HG02970 (cell line): ENCODE measurements around the gene TPT1.
"Not testable (repeated sequence)": the region's sequence is repeated elsewhere in the genome, so short reads cannot be mapped to it uniquely, and the experiment has no call there.

Experiments
- ATAC-seq: cut with Tn5 transposase; IDR thresholded peaks from one replicate; pipeline ENCODE4 v1.9.1; 2021; ENCODE audit warnings: mild to moderate bottlenecking, moderate library complexity, moderate number of reproducible peaks; ENCODE audit not compliant: unreplicated experiment, low FRiP score

TPT1 gene

GRCh38 chr13:45341034-45341798 lies at the start of gene TPT1:
Gene TPT1, minus strand, starts transcription at chr13:45341183. Its CDS starts 114 bp downstream, at chr13:45341069.
- ATAC-seq, result peak; percentile 91

- ATAC-seq, result not testable (repeated sequence)
These were observed 49.4 kb upstream of the TPT1 start for GRCh38 chr13:45390348-45390747.

- ATAC-seq, result no peak
These were observed 47.7 kb upstream of the TPT1 start for GRCh38 chr13:45388664-45389063.

- ATAC-seq, result not testable (repeated sequence)
These were observed 46.1 kb upstream of the TPT1 start for GRCh38 chr13:45386892-45387575.

GRCh38 chr13:45385907-45386553 lies 45.0 kb upstream of the TPT1 start:
- ATAC-seq, result no peak

- ATAC-seq, result no peak
These were observed 44.3 kb upstream of the TPT1 start for GRCh38 chr13:45385320-45385719.

GRCh38 chr13:45384474-45385174 lies 43.6 kb upstream of the TPT1 start:
- ATAC-seq, result no peak

DNA sequence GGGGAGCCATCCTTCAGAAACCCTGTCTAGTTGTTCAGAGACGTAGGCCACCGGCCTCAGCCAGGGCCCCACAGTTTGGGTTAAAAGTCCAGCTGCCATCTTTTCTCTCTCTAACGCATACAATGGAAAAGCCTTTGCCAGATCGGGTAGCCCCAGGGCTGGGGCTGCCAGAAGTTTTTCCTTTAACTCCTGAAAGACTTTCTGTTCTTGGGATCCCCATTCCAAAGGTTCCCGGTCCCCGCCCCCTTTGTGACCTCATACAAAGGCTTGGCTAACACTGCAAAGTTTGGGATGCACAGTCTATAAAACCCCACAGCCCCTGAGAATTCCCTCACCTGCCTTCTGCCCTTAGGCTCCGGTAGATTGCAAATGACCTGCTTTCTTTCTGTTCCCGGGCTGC lies 41.8 kb upstream of the TPT1 start:
- not testable (repeated sequence) for ATAC-seq

DNA sequence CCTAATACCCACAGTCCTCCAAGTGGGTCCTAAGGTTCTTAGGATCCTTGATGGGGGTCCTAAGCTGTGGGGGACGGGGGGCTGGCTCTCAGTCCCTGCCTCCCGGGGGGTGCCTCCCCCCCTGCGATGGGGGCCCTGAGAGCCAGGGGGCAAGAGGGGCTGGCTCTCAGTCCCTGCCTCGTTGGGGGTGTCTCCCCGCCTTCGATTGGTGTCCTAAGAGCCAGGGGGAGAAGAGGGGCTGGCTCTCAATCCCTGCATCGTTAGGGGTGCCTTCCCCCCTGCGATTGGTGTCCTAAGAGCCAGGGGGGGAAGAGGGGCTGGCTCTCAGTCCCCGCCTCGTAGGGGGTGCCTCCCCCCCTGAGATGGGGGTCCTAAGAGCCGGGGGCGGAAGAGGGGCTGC lies 40.2 kb upstream of the TPT1 start:
- no peak for ATAC-seq

DNA sequence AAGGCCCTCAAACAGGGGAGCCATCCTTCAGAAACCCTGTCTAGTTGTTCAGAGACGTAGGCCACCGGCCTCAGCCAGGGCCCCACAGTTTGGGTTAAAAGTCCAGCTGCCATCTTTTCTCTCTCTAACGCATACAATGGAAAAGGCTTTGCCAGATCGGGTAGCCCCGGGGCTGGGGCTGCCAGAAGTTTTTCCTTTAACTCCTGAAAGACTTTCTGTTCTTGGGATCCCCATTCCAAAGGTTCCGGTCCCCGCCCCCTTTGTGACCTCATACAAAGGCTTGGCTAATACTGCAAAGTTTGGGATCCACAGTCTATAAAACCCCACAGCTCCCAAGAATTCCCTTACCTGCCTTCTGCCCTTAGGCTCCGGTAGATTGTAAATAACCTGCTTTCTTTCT lies 39.7 kb upstream of the TPT1 start:
- ATAC-seq, result not testable (repeated sequence)

DNA sequence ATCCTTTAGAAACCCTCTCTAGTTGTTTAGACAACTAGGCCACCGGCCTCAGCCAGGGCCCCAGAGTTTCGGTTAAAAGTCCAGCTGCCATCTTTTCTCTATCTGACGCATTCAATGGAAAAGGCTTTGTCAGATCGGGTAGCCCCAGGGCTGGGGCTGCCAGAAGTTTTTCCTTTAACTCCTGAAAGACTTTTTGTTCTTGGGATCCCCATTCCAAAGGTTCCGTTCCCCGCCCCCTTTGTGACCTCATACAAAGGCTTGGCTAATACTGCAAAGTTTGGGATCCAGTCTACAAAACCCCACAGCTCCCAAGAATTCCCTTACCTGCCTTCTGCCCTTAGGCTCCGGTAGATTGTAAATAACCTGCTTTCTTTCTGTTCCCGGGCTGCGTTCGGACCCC lies 38.5 kb upstream of the TPT1 start:
- not testable (repeated sequence) for ATAC-seq

- ATAC-seq, result not testable (repeated sequence)
These were observed 37.8 kb upstream of the TPT1 start for GRCh38 chr13:45378786-45379185.

GRCh38 chr13:45377314-45377713 lies 36.3 kb upstream of the TPT1 start:
- ATAC-seq, result not testable (repeated sequence)

DNA sequence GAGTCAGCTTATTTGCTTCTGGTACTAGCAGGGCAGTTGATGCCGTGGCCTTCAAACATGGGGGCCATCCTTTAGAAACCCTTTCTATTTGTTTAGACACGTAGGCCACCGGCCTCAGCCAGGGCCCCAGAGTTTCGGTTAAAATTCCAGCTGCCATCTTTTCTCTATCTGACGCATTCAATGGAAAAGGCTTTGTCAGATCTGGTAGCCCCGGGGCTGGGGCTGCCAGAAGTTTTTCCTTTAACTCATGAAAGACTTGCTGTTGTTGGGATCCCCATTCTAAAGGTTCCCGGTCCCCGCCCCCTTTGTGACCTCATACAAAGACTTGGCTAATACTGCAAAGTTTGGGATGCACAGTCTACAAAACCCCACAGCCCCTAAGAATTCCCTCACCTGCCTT lies 35.7 kb upstream of the TPT1 start:
- not testable (repeated sequence) for ATAC-seq

DNA sequence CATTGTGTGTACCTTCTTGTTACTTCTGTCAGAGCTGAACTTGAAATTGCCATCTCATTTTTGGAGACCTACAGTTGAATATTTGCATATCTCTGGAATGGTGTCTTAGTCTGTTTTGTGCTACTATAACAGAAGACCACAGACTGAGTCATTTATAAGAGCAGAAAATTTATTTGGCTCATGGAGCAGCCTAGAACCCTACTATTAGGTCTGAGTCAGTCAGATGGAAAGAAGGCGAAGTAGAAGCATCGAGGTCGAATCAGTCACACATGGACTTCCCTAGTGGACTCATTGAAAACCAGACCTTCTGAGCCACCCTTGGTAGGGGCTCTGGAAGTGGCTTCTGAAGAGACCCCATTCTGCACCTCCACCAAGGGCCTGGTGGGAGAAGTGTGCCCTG lies 33.9 kb upstream of the TPT1 start:
- no peak for ATAC-seq

DNA sequence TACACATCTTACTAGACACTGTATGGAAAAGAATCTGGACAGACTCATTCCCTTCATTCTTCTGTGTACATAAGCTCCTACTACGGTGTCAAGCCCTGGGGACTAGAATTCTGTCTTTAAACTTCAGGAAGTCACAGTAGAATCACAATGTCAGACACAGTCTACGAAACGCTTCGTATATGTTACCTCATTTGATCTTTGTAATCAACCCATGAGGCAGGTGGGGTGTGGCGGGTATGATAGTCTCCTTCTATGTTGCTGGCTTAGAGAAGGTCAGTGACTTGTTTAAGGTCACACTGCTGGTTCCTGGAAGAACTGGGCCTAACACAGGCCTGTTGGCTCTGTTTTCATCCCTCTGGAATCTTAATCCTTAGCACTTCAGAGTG lies 32.2 kb upstream of the TPT1 start:
- no peak for ATAC-seq

- ATAC-seq, result no peak
These were observed 31.5 kb upstream of the TPT1 start for GRCh38 chr13:45372189-45373161.

DNA sequence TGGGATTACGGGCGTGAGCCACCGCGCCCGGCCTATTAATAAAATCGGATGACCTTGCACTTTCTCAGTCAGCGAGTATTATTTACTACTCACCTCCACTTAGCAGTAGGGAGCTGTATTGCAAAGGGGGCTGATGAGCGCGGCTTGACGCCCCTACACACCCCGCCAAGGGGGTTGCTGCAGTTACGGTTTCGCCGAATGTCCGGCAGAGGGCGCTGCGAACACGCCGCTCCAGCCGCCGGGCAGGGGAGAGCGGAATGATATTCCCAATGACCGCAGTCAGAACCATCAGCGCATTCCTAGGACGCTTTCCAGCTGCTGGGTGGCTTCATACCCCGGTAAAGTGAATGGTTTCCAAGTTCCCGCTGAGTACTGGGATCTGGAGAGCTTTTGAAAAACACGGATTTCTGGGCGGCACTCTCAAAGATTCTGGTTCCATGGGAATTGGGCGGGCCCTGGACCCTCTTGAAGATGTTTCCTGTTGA lies 30.0 kb upstream of the TPT1 start:
- no peak for ATAC-seq

GRCh38 chr13:45369116-45369515 lies 28.1 kb upstream of the TPT1 start:
- no peak for ATAC-seq

DNA sequence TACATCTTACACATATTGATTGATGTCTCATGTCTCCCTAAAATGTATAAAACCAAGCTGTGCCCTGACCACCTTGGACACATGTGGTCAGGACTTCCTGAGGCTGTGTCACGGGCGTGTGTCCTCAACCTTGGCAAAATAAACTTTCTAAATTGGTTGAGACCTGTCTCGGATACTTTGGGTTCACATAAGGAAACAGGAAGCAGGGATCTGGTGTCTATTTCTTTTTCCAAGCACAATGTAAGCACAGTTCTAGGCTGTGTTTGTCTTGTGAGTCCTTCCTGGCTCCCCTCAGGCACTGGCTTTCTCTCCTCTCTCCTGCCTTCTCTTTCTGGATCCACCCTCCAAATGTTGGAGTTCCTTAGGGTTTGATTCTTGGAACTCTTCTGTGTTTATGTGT lies 27.6 kb upstream of the TPT1 start:
- ATAC-seq, result no peak
